Natural killer cell (primary cell): Measurements from ENCODE around the gene PIK3R2. TPM values are rescaled to one million over a fixed set of nuclear protein-coding genes. Genes with fewer than 3 reads are reported as not detected.

Experiments used
- ATAC-seq, 3 donors: fragments of 150-1000 bp in 2 of 3; fragments of 200-7000 bp in 1 of 3; cut with Tn5 transposase; 1 replicate in 1 of 3; 2 replicates in 2 of 3; pipeline ENCODE4 v1.10.0; 2021; ENCODE audit warnings: mild to moderate bottlenecking in 2 of 3, moderate library complexity in 2 of 3
- DNase-seq, 2 donors: peaks; one replicate each; pipeline versions ENCODE4 v3.0.0 to v3.0.0-alpha.2; 2013 to 2021; ENCODE audit warnings: mixed read lengths in 1 of 2
- H3K27ac ChIP-seq: one replicate; pipeline ENCODE4 v1.5.1; 2013; ENCODE audit warnings: mild to moderate bottlenecking, low read length
- H3K27me3 ChIP-seq: one replicate; pipeline ENCODE4 v1.6.1; 2013; ENCODE audit warnings: low read length; ENCODE audit not compliant: control insufficient read depth, insufficient read depth
- H3K36me3 ChIP-seq: one replicate; pipeline ENCODE4 v1.6.1; 2013; ENCODE audit warnings: low read length; ENCODE audit not compliant: control insufficient read depth, insufficient read depth
- H3K4me1 ChIP-seq: one replicate; pipeline ENCODE4 v1.6.1; 2013; ENCODE audit warnings: low read length; ENCODE audit not compliant: control insufficient read depth, insufficient read depth
- H3K4me3 ChIP-seq: one replicate; pipeline ENCODE4 v1.5.1; 2013; ENCODE audit warnings: low read length
- H3K9me3 ChIP-seq: one replicate; pipeline ENCODE4 v1.6.1; 2013; ENCODE audit warnings: low read length; ENCODE audit not compliant: control insufficient read depth, insufficient read depth
- H3K27ac Mint-ChIP-seq, 2 donors: one replicate each; pipeline ENCODE4 v1.8.0; 2022; ENCODE audit warnings: mild to moderate bottlenecking in 2 of 2, mixed read lengths in 2 of 2, moderate library complexity in 1 of 2
- H3K27me3 Mint-ChIP-seq, 2 donors: one replicate each; pipeline ENCODE4 v1.8.0; 2022; ENCODE audit warnings: low read depth in 2 of 2, mixed read lengths in 2 of 2
- H3K36me3 Mint-ChIP-seq: one replicate; pipeline ENCODE4 v1.8.0; 2022; ENCODE audit warnings: mixed read lengths
- H3K4me1 Mint-ChIP-seq, 2 donors: one replicate each; pipeline ENCODE4 v1.8.0; 2022; ENCODE audit warnings: mixed read lengths in 2 of 2
- H3K4me3 Mint-ChIP-seq: one replicate; pipeline ENCODE4 v1.8.0; 2022; ENCODE audit warnings: mild to moderate bottlenecking, moderate library complexity, mixed read lengths
- H3K9me3 Mint-ChIP-seq, 2 donors: one replicate each; pipeline ENCODE4 v1.8.0; 2022; ENCODE audit warnings: mixed read lengths in 2 of 2
- WGBS: methylation state at CpG from one replicate; pipeline ENCODE4 v1.1.7; 2013; ENCODE audit warnings: missing lambda C conversion rate; ENCODE audit not compliant: insufficient coverage; 5-methylcytosine and 5-hydroxymethylcytosine counted together
- intact Hi-C: fragments of 100-400 bp; cut with micrococcal nuclease; formaldehyde crosslinking; loops from one replicate; pipeline ENCODE4 v1.14.2; 2022
- total RNA-seq, 4 donors: library from RNA; stranded (reverse); fragments of 120-200 nt in 1 of 4; gene quantifications; one replicate each; pipeline versions ENCODE4 v1.2.3 to v1.2.4, GENCODE V29; 2013 to 2022
- TF ChIP-seq, protein P1 (sequence below): fragments of 200-600 bp; IDR thresholded peaks from one replicate; pipeline ENCODE4 v1.8.0; 2022; ENCODE audit warnings: antibody characterized with exemption

The PIK3R2 gene
- total RNA-seq, 3 donors from 2014 or later (not counting 1 experiment from before 2014, with no cell fraction given) = 12.3 to 26.4 (median 16.0) TPM

- Mint-ChIP-seq H3K4me3 (no peak overlapping the region), H3K4me1 (peaks cover 0 to 10% of the 10 kb centered on the region in 2 donors), H3K36me3 (peaks cover 11% of the 10 kb centered on the region), H3K27ac (no peak overlapping the region), H3K9me3 (no peaks in the 10 kb centered on the region), H3K27me3 (no peaks in the 10 kb centered on the region)
- Histone ChIP-seq H3K4me1 (no peaks in the 10 kb centered on the region), H3K36me3 (peaks cover 72% of the 10 kb centered on the region), H3K4me3 (no peak overlapping the region), H3K9me3 (no peaks in the 10 kb centered on the region), H3K27me3 (no peaks in the 10 kb centered on the region), H3K27ac (no peak overlapping the region)
- intact Hi-C loops = no loop called here
- ATAC-seq (no peak), DNase-seq (no peak)
- TF ChIP-seq, protein P1, sequence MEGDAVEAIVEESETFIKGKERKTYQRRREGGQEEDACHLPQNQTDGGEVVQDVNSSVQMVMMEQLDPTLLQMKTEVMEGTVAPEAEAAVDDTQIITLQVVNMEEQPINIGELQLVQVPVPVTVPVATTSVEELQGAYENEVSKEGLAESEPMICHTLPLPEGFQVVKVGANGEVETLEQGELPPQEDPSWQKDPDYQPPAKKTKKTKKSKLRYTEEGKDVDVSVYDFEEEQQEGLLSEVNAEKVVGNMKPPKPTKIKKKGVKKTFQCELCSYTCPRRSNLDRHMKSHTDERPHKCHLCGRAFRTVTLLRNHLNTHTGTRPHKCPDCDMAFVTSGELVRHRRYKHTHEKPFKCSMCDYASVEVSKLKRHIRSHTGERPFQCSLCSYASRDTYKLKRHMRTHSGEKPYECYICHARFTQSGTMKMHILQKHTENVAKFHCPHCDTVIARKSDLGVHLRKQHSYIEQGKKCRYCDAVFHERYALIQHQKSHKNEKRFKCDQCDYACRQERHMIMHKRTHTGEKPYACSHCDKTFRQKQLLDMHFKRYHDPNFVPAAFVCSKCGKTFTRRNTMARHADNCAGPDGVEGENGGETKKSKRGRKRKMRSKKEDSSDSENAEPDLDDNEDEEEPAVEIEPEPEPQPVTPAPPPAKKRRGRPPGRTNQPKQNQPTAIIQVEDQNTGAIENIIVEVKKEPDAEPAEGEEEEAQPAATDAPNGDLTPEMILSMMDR = no peak
- WGBS = 96% methylated on average over 9 of the region's 9 CpGs
These were observed 15.2 kb upstream of the PIK3R2 start for GRCh38 chr19:18137657-18138339.

DNA sequence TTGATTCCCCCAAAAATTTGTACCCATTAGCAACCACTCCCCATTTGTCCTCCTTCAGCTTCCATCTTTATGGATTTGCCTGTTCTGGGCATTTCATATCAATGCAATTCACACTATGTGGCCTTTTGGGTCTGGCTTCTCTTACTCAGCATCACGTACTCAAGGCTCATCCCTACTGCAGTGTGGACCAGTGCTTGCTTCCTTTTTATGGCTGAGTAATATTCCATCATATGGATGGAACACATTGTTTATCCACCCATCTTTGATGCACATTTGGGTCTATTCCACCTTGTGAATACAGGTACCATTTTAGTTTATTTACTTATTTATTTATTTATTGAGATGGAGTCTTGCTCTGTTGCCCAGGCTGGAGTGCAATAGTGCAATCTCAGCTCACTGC, 12.5 kb upstream of the PIK3R2 start:
- 100% methylated on average over 1 of the region's 1 CpG for WGBS
- ATAC-seq = no peak
- no peak for DNase-seq
- Mint-ChIP-seq H3K4me1 (peaks cover 0 to 16% of the 10 kb centered on the region in 2 donors), H3K36me3 (peaks cover 11% of the 10 kb centered on the region), H3K27ac (no peak overlapping the region), H3K4me3 (no peak overlapping the region), H3K9me3 (no peaks in the 10 kb centered on the region), H3K27me3 (no peaks in the 10 kb centered on the region)
- no peaks in the 10 kb centered on the region for H3K9me3 ChIP-seq
- intact Hi-C loops = no loop called here
- no peaks in the 10 kb centered on the region for H3K4me1 ChIP-seq
- H3K27ac ChIP-seq = no peak overlapping the region
- H3K27me3 ChIP-seq = no peaks in the 10 kb centered on the region
- TF ChIP-seq, protein P1 = no peak
- H3K36me3 ChIP-seq = peaks cover 75% of the 10 kb centered on the region
- H3K4me3 ChIP-seq = no peak overlapping the region

DNA sequence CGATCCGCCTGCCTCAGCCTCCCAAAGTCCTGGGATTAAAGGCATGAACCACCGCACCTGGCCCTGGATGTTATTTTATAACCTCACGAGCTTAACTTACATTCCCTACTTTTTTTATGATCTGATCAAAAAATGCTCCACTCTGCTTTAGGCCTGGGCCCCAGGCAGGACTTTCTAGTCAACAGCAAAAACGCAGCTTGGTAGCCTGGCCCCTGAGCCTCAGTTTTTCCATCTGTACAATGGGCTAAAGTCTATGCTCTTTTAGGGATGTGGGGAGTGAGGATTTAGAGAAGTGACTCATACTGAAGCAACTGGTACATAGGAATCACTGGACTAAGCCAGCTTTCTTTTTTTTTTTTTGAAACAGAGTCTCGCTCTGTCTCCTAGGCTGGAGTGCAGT, 11.9 kb upstream of the PIK3R2 start:
- H3K9me3 ChIP-seq = no peaks in the 10 kb centered on the region
- H3K4me3 ChIP-seq = no peak overlapping the region
- 94% methylated on average over 6 of the region's 6 CpGs for WGBS
- Mint-ChIP-seq H3K9me3 (no peaks in the 10 kb centered on the region), H3K4me1 (peaks cover 0 to 16% of the 10 kb centered on the region in 2 donors), H3K27ac (no peak overlapping the region), H3K27me3 (no peaks in the 10 kb centered on the region), H3K4me3 (no peak overlapping the region), H3K36me3 (peaks cover 11% of the 10 kb centered on the region)
- peaks cover 75% of the 10 kb centered on the region for H3K36me3 ChIP-seq
- H3K27me3 ChIP-seq = no peaks in the 10 kb centered on the region
- no peak for ATAC-seq
- DNase-seq = no peak
- no peaks in the 10 kb centered on the region for H3K4me1 ChIP-seq
- no peak overlapping the region for H3K27ac ChIP-seq
- intact Hi-C loops = no loop called here
- TF ChIP-seq, protein P1 = no peak

- Histone ChIP-seq H3K27me3 (no peaks in the 10 kb centered on the region), H3K9me3 (no peaks in the 10 kb centered on the region), H3K36me3 (peaks cover 64% of the 10 kb centered on the region), H3K4me3 (no peak overlapping the region), H3K27ac (no peak overlapping the region), H3K4me1 (peaks cover 19% of the 10 kb centered on the region)
- DNase-seq (no peak), ATAC-seq (no peak)
- H3K4me3 Mint-ChIP-seq = no peak overlapping the region
- H3K27me3 Mint-ChIP-seq = no peaks in the 10 kb centered on the region
- peaks cover 15 to 38% of the 10 kb centered on the region in 2 donors for H3K4me1 Mint-ChIP-seq
- H3K27ac Mint-ChIP-seq = peak overlapping the region; percentile 29 to 31
- intact Hi-C loops = no loop called here
- TF ChIP-seq, protein P1 = no peak
- no peaks in the 10 kb centered on the region for H3K9me3 Mint-ChIP-seq
- WGBS = 95% methylated on average over 3 of the region's 3 CpGs
- H3K36me3 Mint-ChIP-seq = peaks cover 19% of the 10 kb centered on the region
These were observed 9.1 kb upstream of the PIK3R2 start for GRCh38 chr19:18143902-18144301.
